Transverse colon (tissue), 4 donors: Measurements from ENCODE around the gene DEAF1. TPM values are rescaled to one million over a fixed set of nuclear protein-coding genes. Genes with fewer than 3 reads are reported as not detected.
A peak's percentile ranks its signal among the peaks of the same experiment; 100 is the strongest.

ENCODE experiments used
- DNase-seq: peaks from one replicate; pipeline ENCODE4 v3.0.0-alpha.2; 2019
- H3K27ac ChIP-seq, 4 donors: fragments of 200-600 bp; sonication (generic); 2 replicates each; pipeline ENCODE4 v1.5.1; 2016 to 2018; ENCODE audit warnings: inconsistent platforms in 4 of 4
- H3K27me3 ChIP-seq: fragments of 200-600 bp; sonication (generic); 2 replicates; pipeline ENCODE4 v1.5.1; 2017; ENCODE audit warnings: inconsistent platforms
- H3K36me3 ChIP-seq, 4 donors: fragments of 200-600 bp; sonication (generic); 2 replicates each; pipeline ENCODE4 v1.5.1; 2017 to 2019; ENCODE audit warnings: inconsistent platforms in 4 of 4
- H3K4me1 ChIP-seq, 4 donors: fragments of 200-600 bp; sonication (generic); 2 replicates each; pipeline ENCODE4 v1.5.1; 2017 to 2020; ENCODE audit warnings: inconsistent platforms in 4 of 4
- H3K4me3 ChIP-seq, 4 donors: fragments of 200-600 bp; sonication (generic); 1 replicate in 1 of 4; 2 replicates in 3 of 4; pipeline versions ENCODE4 v1.5.1 to v1.6.1; 2017 to 2019; ENCODE audit warnings: inconsistent platforms in 4 of 4
- H3K9me3 ChIP-seq, 2 donors: fragments of 200-600 bp; sonication (generic); 2 replicates each; pipeline ENCODE4 v1.5.1; 2017 to 2019; ENCODE audit warnings: inconsistent platforms in 2 of 2
- EP300 ChIP-seq: sonication (generic); formaldehyde crosslinking; IDR thresholded peaks from one replicate; pipeline ENCODE4 v1.6.1; 2017; ENCODE audit warnings: antibody characterized with exemption, low read depth
- POLR2A ChIP-seq: fragments of 450-650 bp; IDR thresholded peaks from one replicate; pipeline ENCODE4 v1.6.1; 2016; ENCODE audit warnings: antibody characterized with exemption, mild to moderate bottlenecking, moderate library complexity
- POLR2AphosphoS5 ChIP-seq, 3 donors: sonication (generic); formaldehyde crosslinking; IDR thresholded peaks; one replicate each; pipeline ENCODE4 v1.6.1; 2016; ENCODE audit warnings: antibody characterized with exemption in 3 of 3
- WGBS, 2 donors: methylation state at CpG; one replicate each; pipeline ENCODE4 v1.1.5; 2018; ENCODE audit warnings: low coverage in 1 of 2; 5-methylcytosine and 5-hydroxymethylcytosine counted together
- in situ Hi-C, 4 donors: fragments of 200-750 bp; cut with MboI; loops; one replicate each; pipeline versions ENCODE4 v1.15.0 to v1.15.1; 2017; ENCODE audit warnings: low sequenced_read_pairs in 3 of 4, low pct_ligation_motif_present in 1 of 4, low pct_unique_long_range_greater_than_20kb in 1 of 4
- intact Hi-C: fragments of 100-400 bp; cut with DNase I; formaldehyde crosslinking; loops from one replicate; pipeline ENCODE4 v1.15.1; 2023; ENCODE audit warnings: low total_unique reads
- total RNA-seq, 4 donors: library from RNA; depleted of rRNA; stranded (reverse); fragments of >200 nt; gene quantifications; one replicate each; pipeline ENCODE4 v1.1.0, GENCODE V29; 2016
- TF ChIP-seq, protein P1 (sequence below), 5 experiments: fragments of 200-600 bp in 3 of 5; fragments of 450-650 bp in 2 of 5; sonication (generic) in 3 of 5; IDR thresholded peaks; 1 replicate in 2 of 5; 2 replicates in 3 of 5; pipeline ENCODE4 v1.5.1; 2016 to 2017; ENCODE audit warnings: antibody characterized with exemption in 5 of 5, inconsistent platforms in 3 of 5, mild to moderate bottlenecking in 2 of 5, moderate library complexity in 1 of 5

DEAF1 gene
- total RNA-seq, 4 donors from 2014 or later, result 24.4 to 84.5 (median 34.0) TPM

DNA sequence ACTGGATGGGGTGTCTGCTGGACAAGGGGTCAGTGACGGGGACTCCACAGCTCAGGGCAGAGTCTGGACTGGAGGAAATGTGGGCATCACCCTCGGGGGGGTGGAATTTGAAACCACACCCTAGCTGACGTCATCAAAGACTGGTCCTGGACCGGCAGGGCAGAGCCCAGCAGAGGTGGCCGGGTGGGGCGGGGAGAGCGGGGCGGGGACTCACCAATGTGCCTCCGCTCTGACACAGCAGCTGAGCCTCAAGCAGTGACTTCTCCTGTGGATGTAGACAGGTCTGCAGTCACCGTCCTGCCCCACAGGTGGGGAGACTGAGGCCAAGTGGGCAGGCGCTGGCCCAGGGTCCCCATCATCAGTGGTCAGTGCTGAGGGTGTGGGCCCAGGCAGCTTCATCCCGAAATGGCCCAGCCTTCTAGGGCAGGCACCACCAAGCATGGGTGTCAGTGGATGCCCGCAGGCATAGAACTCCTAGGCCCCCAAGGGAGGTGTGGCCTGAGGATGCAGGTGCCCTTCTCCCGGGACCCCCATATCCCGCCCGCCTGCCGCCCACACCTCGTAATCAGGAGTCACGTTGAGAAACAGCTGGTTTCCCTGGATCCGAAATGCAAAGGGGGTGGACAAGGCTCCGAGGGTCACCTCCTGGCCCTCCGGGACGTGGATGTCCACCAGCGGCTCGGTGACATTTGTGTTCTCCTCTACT is 70.9 kb downstream of the DEAF1 start:
- Histone ChIP-seq H3K4me1 (peaks cover 6 to 22% (median 19%) of the 10 kb centered on the region in 4 donors), H3K27ac (peak overlapping the region; percentile 82 to 91 (median 86)), H3K36me3 (no peaks in the 10 kb centered on the region), H3K27me3 (peaks cover 26% of the 10 kb centered on the region), H3K9me3 (no peaks in the 10 kb centered on the region), H3K4me3 (peak overlapping the region in 3 of 4 donors; percentile 37 to 52 (median 42))
- TF ChIP-seq, protein P1, sequence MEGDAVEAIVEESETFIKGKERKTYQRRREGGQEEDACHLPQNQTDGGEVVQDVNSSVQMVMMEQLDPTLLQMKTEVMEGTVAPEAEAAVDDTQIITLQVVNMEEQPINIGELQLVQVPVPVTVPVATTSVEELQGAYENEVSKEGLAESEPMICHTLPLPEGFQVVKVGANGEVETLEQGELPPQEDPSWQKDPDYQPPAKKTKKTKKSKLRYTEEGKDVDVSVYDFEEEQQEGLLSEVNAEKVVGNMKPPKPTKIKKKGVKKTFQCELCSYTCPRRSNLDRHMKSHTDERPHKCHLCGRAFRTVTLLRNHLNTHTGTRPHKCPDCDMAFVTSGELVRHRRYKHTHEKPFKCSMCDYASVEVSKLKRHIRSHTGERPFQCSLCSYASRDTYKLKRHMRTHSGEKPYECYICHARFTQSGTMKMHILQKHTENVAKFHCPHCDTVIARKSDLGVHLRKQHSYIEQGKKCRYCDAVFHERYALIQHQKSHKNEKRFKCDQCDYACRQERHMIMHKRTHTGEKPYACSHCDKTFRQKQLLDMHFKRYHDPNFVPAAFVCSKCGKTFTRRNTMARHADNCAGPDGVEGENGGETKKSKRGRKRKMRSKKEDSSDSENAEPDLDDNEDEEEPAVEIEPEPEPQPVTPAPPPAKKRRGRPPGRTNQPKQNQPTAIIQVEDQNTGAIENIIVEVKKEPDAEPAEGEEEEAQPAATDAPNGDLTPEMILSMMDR (IDR thresholded peaks at IDR 0.05), result no peak
- TF ChIP-seq POLR2A (peak; percentile 43), POLR2AphosphoS5 (IDR thresholded peaks at IDR 0.05) (peak; percentile 20 to 90 (median 83)), EP300 (no peak)
- peak; percentile 92 for DNase-seq
- in situ Hi-C loops (no loop called here), intact Hi-C loops (no loop called here)
- WGBS, 2 donors, result 55% methylated on average over 17 of the region's 25 CpGs; no CpG with 5 or more reads in 1 of the 2 donors

DNA sequence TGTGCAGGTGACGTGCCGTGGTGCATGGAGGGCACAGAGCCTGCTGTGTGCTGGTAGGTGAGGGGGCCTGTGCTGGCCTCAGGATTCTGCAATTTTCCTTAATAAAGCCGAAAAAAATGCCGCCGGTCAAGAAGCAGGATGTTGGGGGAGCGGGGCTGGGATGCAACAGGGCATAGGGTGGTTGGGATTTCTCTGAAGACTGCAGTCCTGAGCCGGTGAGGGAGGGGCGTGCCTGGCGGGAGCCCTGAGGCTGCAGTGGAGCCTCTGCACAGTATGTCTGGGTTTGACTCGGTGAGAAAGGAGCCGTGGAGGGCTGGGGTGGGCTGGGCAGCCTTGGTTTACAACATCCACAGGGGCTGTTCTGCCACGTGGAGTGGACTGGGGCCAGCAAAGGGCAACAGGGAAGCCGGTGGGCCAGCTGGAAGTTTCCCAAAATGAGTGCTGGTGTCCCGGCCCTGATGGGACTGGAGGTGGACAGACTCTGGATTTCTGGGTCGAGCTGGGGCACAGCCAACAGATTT is 71.6 kb downstream of the DEAF1 start:
- no peak for TF ChIP-seq EP300
- 69% methylated on average over 15 of the region's 15 CpGs; no CpG with 5 or more reads in 1 of the 2 donors for WGBS, 2 donors
- Histone ChIP-seq H3K27ac (peak overlapping the region in 2 of 4 donors; percentile 83 to 91), H3K36me3 (no peaks in the 10 kb centered on the region), H3K4me3 (no peak overlapping the region), H3K27me3 (peaks cover 26% of the 10 kb centered on the region), H3K4me1 (peaks cover 6 to 22% (median 19%) of the 10 kb centered on the region in 4 donors), H3K9me3 (no peaks in the 10 kb centered on the region)
- intact Hi-C loops, result no loop called here
- in situ Hi-C loops, result no loop called here
- DNase-seq, result no peak

DNA sequence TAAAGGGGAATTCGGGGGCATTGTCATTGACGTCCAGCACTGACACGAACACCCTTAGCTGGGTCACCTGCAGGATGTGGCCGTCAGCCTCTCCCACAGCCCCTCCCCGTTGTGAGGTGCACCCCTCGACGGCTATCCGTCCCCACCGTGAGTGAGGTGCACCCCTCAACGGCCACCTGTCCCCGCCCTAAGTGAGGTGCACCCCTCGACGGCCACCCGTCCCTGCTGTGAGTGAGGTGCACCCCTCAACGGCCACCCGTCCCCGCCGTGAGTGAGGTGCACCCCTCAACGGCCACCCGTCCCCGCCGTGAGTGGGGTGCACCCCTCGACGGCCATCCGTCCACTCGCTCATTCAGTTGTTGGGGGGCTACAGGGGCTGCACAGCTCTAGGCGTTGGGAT is 73.2 kb downstream of the DEAF1 start:
- intact Hi-C loops, result no loop called here

DNA sequence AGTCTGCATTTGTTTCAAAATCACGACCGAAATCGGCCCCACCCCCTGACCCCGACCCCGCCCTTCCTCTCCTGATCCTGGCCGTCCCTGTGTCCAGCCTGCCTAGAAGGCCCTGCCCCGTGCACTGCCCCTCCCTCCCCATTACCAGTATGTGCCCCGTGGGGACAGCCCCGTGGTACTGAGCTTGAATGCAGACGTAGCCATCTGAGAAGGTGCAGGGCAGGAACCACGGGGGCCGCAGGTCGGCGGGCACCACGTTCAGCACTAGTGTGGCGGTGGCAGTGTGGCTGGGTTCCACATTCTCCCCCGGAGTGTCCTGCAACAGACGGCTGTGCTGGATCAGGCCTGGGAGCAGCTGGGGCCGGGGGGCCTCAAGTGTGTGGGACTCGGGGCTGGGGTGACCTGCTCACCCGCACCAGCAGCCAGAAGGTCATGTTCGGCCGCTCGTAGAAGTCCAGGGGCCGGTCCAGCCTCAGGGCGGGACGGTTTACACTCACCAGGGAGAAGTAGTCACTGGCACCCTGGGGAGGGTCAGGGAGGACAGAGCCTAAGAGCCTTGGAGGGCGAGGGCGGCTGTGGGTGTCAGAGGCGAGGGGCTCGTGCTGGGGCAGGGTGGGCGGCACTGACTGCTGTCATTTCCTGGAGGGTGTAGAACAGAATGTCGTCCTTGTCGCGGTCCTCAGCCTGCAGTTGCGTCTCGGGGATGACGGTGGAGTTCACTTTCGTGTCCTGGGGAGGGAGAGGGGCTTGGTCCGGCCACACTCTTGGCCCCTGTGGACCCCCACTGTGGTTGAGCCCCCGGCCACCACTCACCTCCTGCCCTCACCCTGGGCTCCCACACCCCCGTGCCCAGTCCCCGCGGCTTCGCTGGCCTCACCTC is 73.8 kb downstream of the DEAF1 start:
- no peak for DNase-seq
- WGBS, 2 donors, result 80 to 100% methylated on average over 2 to 38 of the region's 45 CpGs
- peaks cover under 1 to 21% (median 18%) of the 10 kb centered on the region in 4 donors for H3K4me1 ChIP-seq
- peaks cover 15% of the 10 kb centered on the region for H3K27me3 ChIP-seq
- H3K27ac ChIP-seq, result no peak overlapping the region
- H3K9me3 ChIP-seq, result no peaks in the 10 kb centered on the region
- no peaks in the 10 kb centered on the region for H3K36me3 ChIP-seq
- intact Hi-C loops, result no loop called here
- no peak overlapping the region for H3K4me3 ChIP-seq
- TF ChIP-seq, protein P1 (IDR thresholded peaks at IDR 0.05), result no peak
- TF ChIP-seq EP300, result no peak
- TF ChIP-seq POLR2AphosphoS5 (IDR thresholded peaks at IDR 0.05), result no peak
- no peak for TF ChIP-seq POLR2A
- in situ Hi-C loops, result no loop called here

More for the DNA sequence above, 73.2 kb downstream of the DEAF1 start:
- Histone ChIP-seq H3K9me3 (no peaks in the 10 kb centered on the region), H3K4me1 (peaks cover 6 to 22% (median 19%) of the 10 kb centered on the region in 4 donors), H3K36me3 (no peaks in the 10 kb centered on the region), H3K27me3 (peaks cover 21% of the 10 kb centered on the region), H3K27ac (no peak overlapping the region), H3K4me3 (no peak overlapping the region)
- WGBS, 2 donors, result 84 to 85% methylated on average over 4 to 27 of the region's 27 CpGs
- no peak for DNase-seq
- in situ Hi-C loops, result no loop called here
- TF ChIP-seq POLR2AphosphoS5 (IDR thresholded peaks at IDR 0.05) (no peak), POLR2A (no peak), EP300 (no peak)
- TF ChIP-seq, protein P1 (IDR thresholded peaks at IDR 0.05), result no peak
